HCT116 (cell line): ENCODE measurements around the gene SH3GL2. TPM values are rescaled to one million over a fixed set of nuclear protein-coding genes. Genes with fewer than 3 reads are reported as not detected.

Experiments used
- ATAC-seq: fragments of 200-7000 bp; cut with Tn5 transposase; 2 replicates; pipeline ENCODE4 v1.9.1; 2020; ENCODE audit warnings: mild to moderate bottlenecking, moderate library complexity
- BruUV-seq: library from RNA; stranded (reverse); fragments of 400-500 nt; replicated peaks from 2 replicates; lab custom pipeline; 2021; lab: Mats Ljungman, UMichigan
- CTCF ChIA-PET: fragments of 300-600 bp; sonication (Branson Sonifier 250); formaldehyde crosslinking; loops from one replicate; lab custom pipeline; 2021; ENCODE audit warnings: antibody characterized with exemption; lab: Charles Lee
- POLR2A ChIA-PET: fragments of 300-600, 350-600 bp; sonication (Branson Sonifier 250); formaldehyde crosslinking; loops from one replicate; lab custom pipeline; 2021; ENCODE audit warnings: antibody characterized with exemption; lab: Charles Lee
- RAD21 ChIA-PET, 2 experiments: fragments of 300-600 bp; sonication (Branson Sonifier 250); formaldehyde crosslinking; loops; one replicate each; lab custom pipeline; 2023; ENCODE audit warnings: low total read pairs in 2 of 2; ENCODE audit not compliant: uncharacterized antibody in 2 of 2, unreplicated experiment in 2 of 2, low non-redundant PET in 1 of 2; lab: Charles Lee
- DNase-seq: peaks from one replicate; pipeline ENCODE4 v3.0.0-alpha.2; 2010; ENCODE audit warnings: low read depth, low spot score
- H2AFZ ChIP-seq: fragments of 200-600 bp; shearing (Covaris generic), sonication (generic); 2 replicates; pipeline ENCODE4 v1.6.1; 2017; ENCODE audit warnings: low read depth, mixed run types, mixed read lengths, antibody characterized with exemption, low read length; ENCODE audit not compliant: poor library complexity, severe bottlenecking
- H3K27ac ChIP-seq: 2 replicates; pipeline ENCODE4 v1.5.1; 2012; ENCODE audit warnings: low read depth, low read length
- H3K27me3 ChIP-seq: fragments of 200-600 bp; sonication (generic); 2 replicates; pipeline ENCODE4 v1.6.1; 2016; ENCODE audit warnings: mixed run types, low read length, mixed read lengths; ENCODE audit not compliant: insufficient read depth
- H3K36me3 ChIP-seq, 2 experiments: fragments of 200-500 bp in 1 of 2; fragments of 200-600 bp in 1 of 2; sonication (Bioruptor generic) in 1 of 2; sonication (generic) in 1 of 2; 2 replicates each; pipeline versions ENCODE4 v1.5.1 to v1.6.1; 2014 to 2016; ENCODE audit warnings: low read length in 2 of 2, inconsistent platforms in 1 of 2, mixed read lengths in 1 of 2, mixed run types in 1 of 2; ENCODE audit not compliant: insufficient read depth in 2 of 2, control insufficient read depth in 1 of 2
- H3K4me1 ChIP-seq, 2 experiments: fragments of 200-600 bp in 1 of 2; sonication (generic) in 1 of 2; 2 replicates each; pipeline versions ENCODE4 v1.5.1 to v1.6.1; 2012 to 2017; ENCODE audit warnings: low read length in 2 of 2, inconsistent platforms in 1 of 2, mild to moderate bottlenecking in 1 of 2, mixed read lengths in 1 of 2, mixed run types in 1 of 2, moderate library complexity in 1 of 2; ENCODE audit not compliant: insufficient read depth in 2 of 2, control insufficient read depth in 1 of 2
- H3K4me2 ChIP-seq: fragments of 200-600 bp; sonication (generic); 2 replicates; pipeline ENCODE4 v1.6.1; 2017; ENCODE audit warnings: mixed run types, low read length, mixed read lengths
- H3K4me3 ChIP-seq, 2 experiments: fragments of 200-600 bp in 1 of 2; sonication (generic) in 1 of 2; replicated peaks in 1 of 2; 2 replicates each; pipeline ENCODE4 v1.5.1; 2011 to 2016; ENCODE audit warnings: low read length in 2 of 2, control low read depth in 1 of 2, low read depth in 1 of 2, mild to moderate bottlenecking in 1 of 2, mixed read lengths in 1 of 2, mixed run types in 1 of 2
- H3K79me2 ChIP-seq: fragments of 200-600 bp; sonication (generic); 2 replicates; pipeline ENCODE4 v1.6.1; 2017; ENCODE audit warnings: mild to moderate bottlenecking, mixed run types, low read length, moderate library complexity, mixed read lengths; ENCODE audit not compliant: insufficient read depth
- H3K9ac ChIP-seq: fragments of 200-600 bp; sonication (generic); 2 replicates; pipeline ENCODE4 v1.6.1; 2016; ENCODE audit warnings: low read length, mixed read lengths
- H3K9me2 ChIP-seq: fragments of 200-600 bp; sonication (generic), shearing (Covaris generic); 2 replicates; pipeline ENCODE4 v1.6.1; 2017; ENCODE audit warnings: mixed run types, mild to moderate bottlenecking, moderate library complexity; ENCODE audit not compliant: insufficient read depth
- H3K9me3 ChIP-seq, 2 experiments: fragments of 200-500 bp in 1 of 2; fragments of 200-600 bp in 1 of 2; sonication (Bioruptor generic) in 1 of 2; sonication (generic) in 1 of 2; 2 replicates each; pipeline ENCODE4 v1.6.1; 2014 to 2017; ENCODE audit warnings: low read length in 2 of 2, mixed read lengths in 2 of 2, inconsistent platforms in 1 of 2, low read depth in 1 of 2, mild to moderate bottlenecking in 1 of 2, mixed run types in 1 of 2, moderate library complexity in 1 of 2; ENCODE audit not compliant: control insufficient read depth in 1 of 2, insufficient read depth in 1 of 2
- H4K20me1 ChIP-seq: fragments of 200-600 bp; sonication (generic), shearing (Covaris generic); 2 replicates; pipeline ENCODE4 v1.6.1; 2017; ENCODE audit warnings: mixed run types, mild to moderate bottlenecking, moderate library complexity; ENCODE audit not compliant: insufficient read depth
- ATF3 ChIP-seq: IDR thresholded peaks from 2 replicates; pipeline ENCODE4 v1.6.1; 2012
- CBX3 ChIP-seq: IDR thresholded peaks from 2 replicates; pipeline ENCODE4 v1.6.1; 2012; ENCODE audit warnings: low read depth
- EGR1 ChIP-seq: IDR thresholded peaks from 2 replicates; pipeline ENCODE4 v1.6.1; 2012; ENCODE audit warnings: low read depth
- JUND ChIP-seq: IDR thresholded peaks from 2 replicates; pipeline ENCODE4 v1.6.1; 2012
- MAX ChIP-seq: IDR thresholded peaks from 2 replicates; pipeline ENCODE4 v1.6.1; 2012
- YY1 ChIP-seq: IDR thresholded peaks from 2 replicates; pipeline ENCODE4 v1.6.1; 2011; ENCODE audit warnings: low read length, low read depth, moderate library complexity, mild to moderate bottlenecking; ENCODE audit not compliant: insufficient replicate concordance; ENCODE audit errors: extremely low read depth
- ZNF274 ChIP-seq: fragments of 200-500 bp; sonication (Bioruptor generic); IDR thresholded peaks from 2 replicates; pipeline ENCODE4 v1.6.1; 2014; ENCODE audit warnings: mild to moderate bottlenecking, low read depth, low read length, inconsistent platforms
- intact Hi-C: fragments of 100-400 bp; cut with micrococcal nuclease; formaldehyde crosslinking; loops from 2 replicates; pipeline ENCODE4 v1.10.0; 2022
- total RNA-seq: library from RNA; stranded (reverse); gene quantifications from one replicate; pipeline ENCODE4 v1.2.1, GENCODE V29; 2021; ENCODE audit not compliant: unreplicated experiment
- TF ChIP-seq, protein P1 (sequence below): IDR thresholded peaks from 2 replicates; pipeline ENCODE4 v1.6.1; 2011; ENCODE audit warnings: mild to moderate bottlenecking, low read length, moderate library complexity; ENCODE audit not compliant: insufficient replicate concordance; ENCODE audit errors: extremely low read depth
- TF ChIP-seq, protein P2 (sequence below), 3 experiments: fragments of 200-600 bp in 1 of 3; sonication (generic) in 1 of 3; IDR thresholded peaks in 2 of 3; conservative IDR thresholded peaks in 1 of 3; 2 replicates each; pipeline ENCODE4 v1.5.1; 2012 to 2017; ENCODE audit warnings: low read depth in 2 of 3, low read length in 2 of 3, antibody characterized with exemption in 1 of 3, borderline replicate concordance in 1 of 3, control low read depth in 1 of 3, mild to moderate bottlenecking in 1 of 3, mixed read lengths in 1 of 3, mixed run types in 1 of 3, moderate library complexity in 1 of 3; ENCODE audit not compliant: insufficient read depth in 1 of 3

SH3GL2 gene
- total RNA-seq, 1 experiment from 2014 or later, result not detected

- BruUV-seq, result no TSS peak
- Histone ChIP-seq H4K20me1 (no peaks in the 10 kb centered on the region), H3K27me3 (peaks cover 6% of the 10 kb centered on the region; the same call in 1 of the 2 replicates), H3K27ac (no peak overlapping the region), H3K4me3 (no peak overlapping the region), H3K36me3 (no peaks in the 10 kb centered on the region), H3K9me3 (no peaks in the 10 kb centered on the region), H3K4me1 (no peaks in the 10 kb centered on the region), H3K4me2 (no peak overlapping the region), H2AFZ (no peak overlapping the region), H3K79me2 (no peaks in the 10 kb centered on the region), H3K9me2 (no peaks in the 10 kb centered on the region), H3K9ac (no peak overlapping the region)
- ChIA-PET CTCF (no interaction called here), RAD21 (no interaction called here), POLR2A (no interaction called here)
- ATAC-seq, result no peak
- intact Hi-C loops, result no loop called here
- no peak for DNase-seq
- no peak for TF ChIP-seq JUND
Measured at GRCh38 chr9:17614250-17614649, 35.4 kb downstream of the SH3GL2 start.

DNA sequence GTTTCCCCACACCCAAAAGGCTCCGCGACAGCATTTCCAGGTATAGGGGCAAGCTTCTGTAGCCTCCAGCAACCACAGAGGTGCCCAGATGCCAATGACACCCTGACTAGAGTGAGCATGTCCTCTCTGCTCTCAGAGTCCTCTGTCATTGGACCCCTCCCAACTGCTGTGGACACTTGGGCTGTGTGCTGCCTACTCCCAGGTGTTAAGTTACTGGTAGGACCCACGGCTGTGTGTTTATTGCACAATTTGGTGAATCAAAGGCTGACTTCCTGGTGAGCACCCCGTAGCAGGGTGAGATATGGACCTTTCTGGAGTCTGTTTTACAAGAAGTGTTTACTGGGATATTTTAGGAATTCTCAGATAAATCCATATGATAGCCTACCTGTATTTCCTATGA is 36.0 kb downstream of the SH3GL2 start:
- ChIA-PET POLR2A (no interaction called here), RAD21 (no interaction called here), CTCF (no interaction called here)
- no peak overlapping the region for H2AFZ ChIP-seq
- no peak overlapping the region for H3K4me3 ChIP-seq
- no peaks in the 10 kb centered on the region for H3K36me3 ChIP-seq
- DNase-seq, result no peak
- H3K4me2 ChIP-seq, result no peak overlapping the region
- H3K9ac ChIP-seq, result no peak overlapping the region
- H4K20me1 ChIP-seq, result no peaks in the 10 kb centered on the region
- H3K9me2 ChIP-seq, result no peaks in the 10 kb centered on the region
- TF ChIP-seq YY1 (no peak), EGR1 (no peak), CBX3 (no peak), ATF3 (no peak), ZNF274 (no peak), MAX (no peak), JUND (no peak)
- TF ChIP-seq, protein P1, sequence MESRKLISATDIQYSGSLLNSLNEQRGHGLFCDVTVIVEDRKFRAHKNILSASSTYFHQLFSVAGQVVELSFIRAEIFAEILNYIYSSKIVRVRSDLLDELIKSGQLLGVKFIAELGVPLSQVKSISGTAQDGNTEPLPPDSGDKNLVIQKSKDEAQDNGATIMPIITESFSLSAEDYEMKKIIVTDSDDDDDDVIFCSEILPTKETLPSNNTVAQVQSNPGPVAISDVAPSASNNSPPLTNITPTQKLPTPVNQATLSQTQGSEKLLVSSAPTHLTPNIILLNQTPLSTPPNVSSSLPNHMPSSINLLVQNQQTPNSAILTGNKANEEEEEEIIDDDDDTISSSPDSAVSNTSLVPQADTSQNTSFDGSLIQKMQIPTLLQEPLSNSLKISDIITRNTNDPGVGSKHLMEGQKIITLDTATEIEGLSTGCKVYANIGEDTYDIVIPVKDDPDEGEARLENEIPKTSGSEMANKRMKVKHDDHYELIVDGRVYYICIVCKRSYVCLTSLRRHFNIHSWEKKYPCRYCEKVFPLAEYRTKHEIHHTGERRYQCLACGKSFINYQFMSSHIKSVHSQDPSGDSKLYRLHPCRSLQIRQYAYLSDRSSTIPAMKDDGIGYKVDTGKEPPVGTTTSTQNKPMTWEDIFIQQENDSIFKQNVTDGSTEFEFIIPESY, result no peak
- TF ChIP-seq, protein P2, sequence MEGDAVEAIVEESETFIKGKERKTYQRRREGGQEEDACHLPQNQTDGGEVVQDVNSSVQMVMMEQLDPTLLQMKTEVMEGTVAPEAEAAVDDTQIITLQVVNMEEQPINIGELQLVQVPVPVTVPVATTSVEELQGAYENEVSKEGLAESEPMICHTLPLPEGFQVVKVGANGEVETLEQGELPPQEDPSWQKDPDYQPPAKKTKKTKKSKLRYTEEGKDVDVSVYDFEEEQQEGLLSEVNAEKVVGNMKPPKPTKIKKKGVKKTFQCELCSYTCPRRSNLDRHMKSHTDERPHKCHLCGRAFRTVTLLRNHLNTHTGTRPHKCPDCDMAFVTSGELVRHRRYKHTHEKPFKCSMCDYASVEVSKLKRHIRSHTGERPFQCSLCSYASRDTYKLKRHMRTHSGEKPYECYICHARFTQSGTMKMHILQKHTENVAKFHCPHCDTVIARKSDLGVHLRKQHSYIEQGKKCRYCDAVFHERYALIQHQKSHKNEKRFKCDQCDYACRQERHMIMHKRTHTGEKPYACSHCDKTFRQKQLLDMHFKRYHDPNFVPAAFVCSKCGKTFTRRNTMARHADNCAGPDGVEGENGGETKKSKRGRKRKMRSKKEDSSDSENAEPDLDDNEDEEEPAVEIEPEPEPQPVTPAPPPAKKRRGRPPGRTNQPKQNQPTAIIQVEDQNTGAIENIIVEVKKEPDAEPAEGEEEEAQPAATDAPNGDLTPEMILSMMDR (IDR thresholded peaks at IDR 0.05 in 2 of 3, conservative IDR thresholded peaks at IDR 0.05 in 1 of 3; ENCODE audit: borderline replicate concordance in 1 of 3, insufficient read depth in 1 of 3, low read depth in 2 of 3, low read length in 2 of 3), result no peak
- peaks cover 6% of the 10 kb centered on the region; the same call in 1 of the 2 replicates for H3K27me3 ChIP-seq
- BruUV-seq, result no TSS peak
- H3K9me3 ChIP-seq, result no peaks in the 10 kb centered on the region
- intact Hi-C loops, result no loop called here
- no peaks in the 10 kb centered on the region for H3K79me2 ChIP-seq
- H3K4me1 ChIP-seq, result no peaks in the 10 kb centered on the region
- ATAC-seq, result no peak
- no peak overlapping the region for H3K27ac ChIP-seq
